NCI-H510A treated with DMSO at 0.1 percent for 48 hours (cell line): ENCODE data around the gene EBPL.
A peak's percentile ranks its signal among the peaks of the same experiment; 100 is the strongest.

Source experiments
- DNase-seq: peaks from one replicate; lab custom pipeline; 2025; lab: John Stamatoyannopoulos, UW

Gene EBPL

DNA sequence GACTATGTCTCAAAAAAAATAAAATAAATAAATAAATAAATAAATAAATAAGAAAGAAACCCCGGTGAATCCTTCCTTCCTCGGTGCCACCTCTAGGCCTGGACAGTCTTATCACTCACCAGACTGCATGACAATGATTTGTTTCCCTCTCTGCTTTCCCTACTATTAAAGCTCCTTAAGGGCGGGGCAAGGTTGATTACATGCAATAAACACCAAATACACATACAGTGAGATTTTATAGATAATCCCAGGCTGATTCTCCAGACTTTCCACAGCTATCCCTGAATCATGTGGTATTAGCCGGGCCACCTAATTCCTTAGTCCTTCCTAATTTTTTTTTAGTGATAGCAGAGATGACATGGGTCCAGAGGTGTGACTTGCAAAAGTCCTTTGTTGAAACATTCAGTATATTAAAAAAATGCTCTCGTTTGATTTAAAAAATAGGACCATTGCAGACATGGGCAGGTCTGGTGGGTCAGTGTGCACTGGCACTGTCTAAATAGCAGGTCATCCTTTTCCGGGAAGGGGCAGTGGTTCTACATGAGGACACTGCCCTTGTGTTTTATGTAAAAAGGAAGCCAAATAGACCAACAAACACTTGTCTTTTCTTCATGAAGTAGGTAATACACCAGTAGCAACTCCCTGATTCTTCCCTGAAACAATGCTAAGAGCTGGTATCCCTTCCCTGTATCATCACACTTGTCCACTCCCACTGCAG, 14.5 kb downstream of the EBPL start:
- no peak for DNase-seq

DNA sequence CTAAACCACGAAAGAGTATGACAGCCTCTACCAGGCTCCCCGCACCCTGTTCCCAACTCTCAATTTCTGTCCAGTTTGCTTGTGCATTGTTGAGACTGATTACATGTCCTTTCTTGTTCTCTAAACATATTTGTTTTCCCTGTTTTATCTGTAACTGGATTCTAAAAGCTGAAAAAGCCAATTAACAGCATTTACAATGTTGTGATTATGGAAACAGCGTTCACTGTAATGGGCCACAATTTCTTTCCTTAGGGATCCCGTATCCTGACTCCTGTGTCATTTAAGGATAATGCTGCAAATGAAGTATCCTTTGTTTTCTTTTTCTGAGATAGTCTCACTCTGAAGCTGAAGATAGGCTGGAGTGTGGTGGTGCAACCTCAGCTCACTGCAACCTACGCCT, 20.5 kb downstream of the EBPL start:
- DNase-seq = no peak

DNA sequence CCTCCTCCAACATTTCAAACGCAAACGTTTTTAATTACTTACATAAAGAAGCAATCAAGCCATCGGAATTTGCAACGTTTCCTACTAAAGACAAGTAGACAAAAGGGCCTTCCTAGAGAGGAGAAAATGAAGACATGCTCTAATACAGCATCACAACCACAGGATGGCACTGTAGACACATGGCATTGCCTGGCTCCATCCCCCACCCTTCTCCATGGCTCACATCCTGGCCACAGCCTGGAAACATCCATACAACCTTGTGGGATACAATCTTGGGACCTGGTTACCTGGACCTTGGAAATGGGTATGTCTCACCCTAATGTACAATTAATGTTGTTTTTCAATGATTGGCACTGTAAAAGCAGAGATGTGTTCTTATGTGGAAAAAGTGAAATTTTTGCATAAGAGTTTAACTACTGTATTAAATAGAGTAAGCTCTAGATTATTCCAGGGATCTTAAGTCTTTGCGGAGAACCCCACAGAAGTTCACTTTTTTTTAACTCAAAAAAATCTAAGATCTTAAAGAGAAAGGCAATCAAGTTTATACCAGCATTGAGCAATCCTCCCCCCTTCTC, 21.5 kb downstream of the EBPL start:
- peak; percentile 27 for DNase-seq

DNA sequence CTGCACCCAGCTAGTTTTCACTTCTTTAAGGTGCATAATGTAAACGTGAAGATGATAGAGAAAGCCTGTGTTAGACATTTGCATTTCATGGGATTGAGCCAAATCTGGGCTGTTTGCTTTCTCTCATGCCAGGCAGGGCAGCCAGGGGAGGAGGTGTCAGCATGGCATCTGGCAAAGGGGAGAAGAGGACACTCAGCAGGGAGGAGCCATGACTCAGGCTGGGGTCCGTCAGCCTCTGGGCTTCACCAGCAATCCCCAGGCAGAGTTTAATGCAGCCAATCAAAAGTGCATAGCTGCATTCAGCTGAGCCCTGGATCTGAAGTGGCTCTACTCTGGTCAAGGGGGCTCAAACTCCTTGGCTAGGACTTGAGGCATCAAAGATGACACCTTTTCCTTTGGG, 23.5 kb downstream of the EBPL start:
- no peak for DNase-seq

DNA sequence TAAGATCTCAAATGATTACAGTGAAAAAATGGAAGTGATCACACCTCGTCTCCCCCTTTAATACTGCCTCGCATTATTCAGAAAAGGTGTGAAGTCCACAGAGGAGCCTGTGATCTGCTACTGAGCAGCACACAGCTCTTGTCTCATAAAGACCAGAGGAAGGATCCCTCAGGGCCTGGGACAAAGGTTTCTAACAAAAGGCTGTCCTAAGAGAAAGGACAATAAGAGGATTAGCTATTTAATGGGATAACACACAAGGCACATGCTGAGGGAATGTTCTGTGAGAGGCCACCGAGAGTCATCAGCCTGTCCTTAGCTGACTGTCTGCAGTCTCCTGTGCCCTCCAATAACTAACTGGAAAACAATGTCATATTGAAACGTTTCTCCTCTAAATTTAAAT, 26.7 kb downstream of the EBPL start:
- no peak for DNase-seq

DNA sequence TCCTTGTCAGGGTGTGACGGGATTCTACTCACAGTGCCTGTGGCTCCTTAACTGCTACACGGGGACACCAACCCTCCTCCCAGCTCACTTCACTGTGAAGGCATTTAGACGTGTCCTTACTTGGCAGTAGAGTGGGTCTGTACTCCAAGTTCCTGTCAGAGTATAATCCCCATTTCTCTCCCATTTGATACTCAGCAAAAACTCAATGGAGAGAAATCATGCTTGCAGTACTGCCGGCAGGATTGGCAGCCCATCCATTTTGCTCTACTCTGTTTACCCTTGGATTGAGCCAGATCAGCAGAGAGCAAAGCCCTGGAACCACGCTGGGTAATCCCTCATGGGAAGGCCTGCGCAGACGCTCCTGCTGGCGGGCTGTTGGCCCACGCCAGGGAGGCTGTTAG, 34.0 kb downstream of the EBPL start:
- DNase-seq = no peak

DNA sequence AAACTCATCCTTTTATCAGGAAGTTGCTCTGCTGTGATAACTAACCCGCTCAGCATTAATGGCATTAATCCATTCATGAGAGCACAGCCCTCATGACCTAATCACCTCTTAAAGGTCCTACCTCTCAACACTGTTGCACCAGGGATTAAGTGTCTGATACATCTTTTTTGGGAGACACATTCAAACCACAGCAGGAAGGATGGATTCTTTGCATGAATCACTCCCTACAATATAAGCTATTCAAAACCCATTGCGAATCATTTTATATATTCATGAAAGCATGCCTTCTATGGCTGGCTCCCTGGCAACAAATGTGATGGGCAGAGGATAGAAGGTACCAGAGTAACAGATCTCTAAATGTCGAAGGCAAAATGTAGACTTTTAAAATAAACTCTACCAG, 35.4 kb downstream of the EBPL start:
- no peak for DNase-seq

DNA sequence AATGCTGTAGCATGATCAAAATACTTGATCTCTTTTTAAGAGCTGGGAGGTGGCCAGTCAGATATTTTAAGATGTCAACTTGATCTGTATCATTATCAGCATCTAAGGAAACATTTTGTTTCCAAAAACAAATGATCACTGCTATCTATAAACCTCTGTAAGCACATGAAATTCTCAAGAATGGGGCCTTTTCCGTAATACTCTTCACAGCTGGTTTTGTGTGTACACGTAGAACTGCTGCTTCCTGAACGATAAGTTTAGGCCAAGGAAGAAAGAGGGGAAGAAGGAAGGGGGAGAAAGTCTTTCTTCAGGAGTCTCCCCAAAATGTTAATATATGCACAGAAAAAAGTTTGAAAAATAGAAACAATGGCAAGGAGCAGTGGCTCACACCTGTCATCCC, 37.3 kb downstream of the EBPL start:
- DNase-seq = no peak

DNA sequence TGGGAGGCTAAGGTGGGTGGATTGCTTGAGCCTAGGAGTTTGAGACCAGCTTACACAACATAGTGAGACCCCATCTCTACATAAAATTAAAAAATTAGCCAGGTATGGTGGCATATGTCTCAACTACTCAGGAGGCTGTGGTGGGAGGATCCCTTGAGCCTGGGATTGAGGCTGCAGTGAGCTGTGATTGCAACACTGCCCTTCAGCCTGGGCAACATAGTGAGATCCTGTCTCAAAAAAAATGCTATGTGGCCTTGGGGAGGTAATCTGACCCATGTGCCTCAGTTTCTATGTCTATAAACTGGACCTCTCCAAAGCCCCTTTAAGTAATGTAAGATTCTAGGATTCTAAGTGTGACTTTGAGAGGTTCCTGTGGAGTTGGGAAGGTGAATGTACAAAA, 37.8 kb downstream of the EBPL start:
- no peak for DNase-seq

DNA sequence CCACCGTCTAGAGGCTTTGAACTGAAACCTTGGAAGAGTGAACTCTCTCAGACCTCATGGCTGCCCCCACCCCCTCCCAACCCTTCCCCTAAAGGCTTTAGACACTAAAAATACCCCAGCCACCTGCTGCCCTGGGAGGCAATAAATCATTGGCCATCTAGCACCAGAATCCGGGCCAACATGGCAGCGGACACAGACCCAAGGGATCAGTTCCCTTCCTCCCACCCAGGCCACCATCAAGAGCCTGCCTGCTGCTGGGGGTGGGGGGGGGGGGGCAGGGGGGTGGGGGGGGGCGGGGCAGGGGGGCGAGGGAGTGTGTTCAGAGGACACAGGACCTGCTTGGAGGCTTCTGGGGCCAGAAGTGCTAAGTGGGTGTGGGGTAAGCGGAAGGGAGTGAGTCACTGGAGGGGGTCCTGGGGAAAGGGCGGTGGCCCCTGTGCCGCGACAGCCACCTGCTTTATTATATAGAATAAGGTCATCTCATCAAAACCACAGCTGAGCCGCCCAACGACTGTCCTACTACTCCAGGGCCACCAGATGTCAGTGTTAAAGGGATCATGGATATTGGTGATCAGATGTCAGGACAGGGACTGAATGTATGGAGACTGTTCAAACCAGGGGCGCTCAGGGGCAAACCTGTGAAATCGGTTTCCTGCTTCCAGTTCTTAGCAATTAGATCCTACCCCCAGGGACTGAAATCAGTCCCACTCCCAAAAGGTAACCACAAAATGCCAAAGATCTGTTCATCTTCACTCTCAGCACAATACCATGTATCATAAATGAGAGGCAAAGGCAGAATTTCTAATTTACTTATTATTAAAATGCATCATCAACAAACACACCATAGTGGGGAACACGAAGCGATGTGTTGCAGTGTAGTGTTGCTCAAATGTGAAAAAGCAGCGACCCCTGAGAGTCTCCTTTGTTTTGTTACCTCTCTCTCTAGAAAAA, 38.7 kb downstream of the EBPL start:
- peak; percentile 43 for DNase-seq

DNA sequence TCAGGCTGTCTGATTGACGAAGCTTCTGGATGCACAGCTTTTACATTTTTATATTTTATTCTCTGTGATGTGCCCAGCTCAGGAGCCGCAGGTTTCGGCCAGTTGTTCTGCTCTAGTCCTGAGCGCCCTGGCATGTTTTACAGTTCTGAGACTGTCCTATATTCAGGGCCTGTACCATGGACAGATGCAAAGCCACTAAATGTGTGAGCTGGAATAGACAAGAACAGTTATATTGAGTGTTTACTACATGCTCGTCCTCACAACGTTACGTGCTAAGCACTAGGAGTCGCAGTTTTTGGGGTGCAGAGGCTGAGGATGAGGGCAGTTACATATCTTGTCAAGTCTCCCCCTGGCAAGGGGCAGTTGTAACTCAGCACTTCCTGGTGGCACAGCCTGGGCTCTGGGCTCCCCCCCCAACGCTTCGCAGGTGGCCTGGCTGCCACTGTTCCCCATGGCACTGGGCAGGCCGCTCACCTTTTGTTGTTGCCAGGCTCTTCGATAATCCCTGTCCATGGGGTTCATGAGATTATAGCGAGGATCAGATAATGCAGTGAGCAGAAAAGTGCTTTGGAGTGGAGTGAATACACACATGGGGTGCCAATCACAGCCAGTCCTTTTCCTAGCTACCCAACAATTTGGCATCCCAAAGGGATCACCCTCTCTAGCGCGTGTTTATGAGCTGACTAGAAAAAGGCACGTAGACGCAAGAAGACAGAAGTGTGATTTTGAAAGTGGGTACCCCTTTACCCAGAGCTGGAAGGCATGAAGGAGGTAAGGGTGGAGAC, 39.5 kb downstream of the EBPL start:
- DNase-seq = no peak

DNA sequence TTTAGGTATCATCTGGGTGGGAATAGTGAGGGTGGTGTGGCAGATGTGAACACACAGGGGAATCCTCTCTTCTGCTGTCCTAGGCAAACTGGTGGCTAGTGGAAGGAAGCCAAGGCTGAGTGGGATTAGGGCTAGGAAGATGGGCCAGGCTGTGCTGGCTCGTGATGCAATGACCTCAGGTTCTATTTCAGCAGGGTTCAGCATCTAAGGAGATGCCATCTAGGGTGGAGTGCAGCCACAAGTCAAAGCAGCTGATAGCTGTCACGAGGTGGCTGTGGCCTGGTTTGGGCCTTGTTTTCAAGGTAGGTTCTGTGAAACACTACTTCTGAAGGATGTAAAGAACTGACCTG, 41.3 kb downstream of the EBPL start:
- DNase-seq = no peak

DNA sequence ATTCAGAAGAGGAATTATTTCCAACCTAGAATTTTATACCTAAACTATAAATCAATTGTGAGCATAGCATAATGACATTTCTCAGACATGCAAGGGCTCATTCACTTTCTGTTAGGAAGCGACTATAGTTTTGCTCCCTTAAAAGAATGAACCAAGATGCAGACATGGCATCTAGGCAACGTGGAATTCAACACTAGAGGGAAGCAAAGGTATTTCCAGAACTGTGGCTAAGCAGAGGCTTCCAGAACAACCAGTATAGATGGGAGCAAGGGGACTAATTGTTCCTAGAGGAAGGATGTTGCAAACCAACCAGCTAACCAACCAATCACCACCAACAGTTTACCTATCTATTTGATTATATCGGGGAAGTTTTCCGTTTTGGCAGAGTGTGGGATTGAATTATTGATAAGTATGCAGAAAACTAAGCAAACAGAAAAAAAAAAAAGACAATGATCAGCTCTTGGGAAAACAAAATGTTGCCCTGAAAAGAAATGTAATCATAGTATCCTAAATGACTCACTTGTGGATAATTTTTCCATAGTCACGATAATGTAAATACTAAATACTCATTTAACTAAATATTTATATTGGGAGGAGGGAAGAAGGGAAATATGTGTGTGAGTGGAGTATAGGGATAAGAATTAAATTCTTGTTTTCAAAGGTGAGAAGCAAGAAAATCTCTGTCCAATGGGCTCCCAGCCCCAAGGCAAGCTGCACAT, 41.9 kb downstream of the EBPL start:
- peak; percentile 3 for DNase-seq

DNA sequence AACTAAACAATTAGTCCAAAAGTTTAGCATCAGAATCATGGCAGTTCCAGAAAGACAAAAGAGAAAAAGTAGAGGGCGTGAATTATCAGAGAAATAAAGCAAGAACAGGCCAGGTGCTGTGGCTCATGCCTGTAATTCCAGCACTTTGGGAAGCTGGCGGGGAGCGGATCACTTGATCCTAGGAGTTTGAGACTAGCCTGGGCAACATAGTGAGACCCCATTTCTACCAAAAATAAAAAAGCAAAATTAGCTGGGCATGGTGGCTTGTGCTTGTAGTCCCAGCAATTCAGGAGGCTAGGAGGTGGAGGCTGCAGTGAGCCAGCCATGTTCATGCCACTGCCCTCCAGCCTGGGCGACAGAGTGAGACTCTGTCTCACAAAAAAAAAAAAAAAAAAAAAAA, 44.6 kb downstream of the EBPL start:
- no peak for DNase-seq

DNA sequence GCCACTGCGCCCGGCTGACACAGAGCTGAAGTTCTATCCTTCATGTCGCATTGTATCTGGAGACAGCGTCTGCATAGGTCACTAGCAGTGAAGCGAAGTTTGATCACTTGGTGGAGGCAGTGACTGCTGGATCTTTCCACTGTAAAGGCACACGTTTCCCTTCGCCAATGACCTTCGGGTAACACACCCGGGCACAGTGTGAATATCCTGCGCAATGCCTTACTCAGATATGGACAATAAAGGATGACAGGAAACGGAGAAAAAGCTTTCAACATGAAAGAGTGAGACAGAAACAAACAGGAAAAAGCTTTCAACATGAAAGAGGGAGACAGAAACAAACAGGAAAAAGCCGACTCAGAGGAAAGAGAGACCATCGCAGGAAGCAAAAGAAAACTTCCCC, 45.8 kb downstream of the EBPL start:
- DNase-seq = no peak

DNA sequence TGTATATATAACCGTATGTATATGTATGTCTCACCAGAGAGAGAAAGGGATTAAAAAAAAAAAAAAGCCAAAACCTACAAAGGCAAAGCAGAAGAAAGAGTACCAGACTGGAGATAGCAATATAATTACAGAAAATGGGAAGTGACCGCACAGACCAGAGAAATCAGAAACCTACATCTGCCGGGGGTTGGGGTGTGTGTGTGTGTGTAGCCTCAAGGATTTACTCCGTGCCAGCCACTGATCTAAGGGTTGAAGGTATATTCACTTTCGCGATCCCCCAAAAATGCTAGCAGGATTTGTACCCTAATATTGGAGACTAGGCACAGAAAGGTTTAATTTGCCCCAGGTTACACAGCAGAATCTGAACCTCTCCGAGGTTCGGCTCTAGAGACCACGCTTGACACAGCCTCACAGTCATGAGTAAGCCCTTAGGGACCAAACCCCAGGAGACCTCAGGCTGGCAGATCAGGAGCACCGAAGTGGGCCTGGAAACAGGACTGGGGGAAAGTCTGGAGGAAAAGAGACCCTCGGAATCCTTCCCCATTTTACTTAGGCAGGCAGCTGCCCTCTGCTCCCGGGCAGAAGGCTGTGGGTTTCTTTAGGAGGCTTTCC, 48.1 kb downstream of the EBPL start:
- DNase-seq = no peak

DNA sequence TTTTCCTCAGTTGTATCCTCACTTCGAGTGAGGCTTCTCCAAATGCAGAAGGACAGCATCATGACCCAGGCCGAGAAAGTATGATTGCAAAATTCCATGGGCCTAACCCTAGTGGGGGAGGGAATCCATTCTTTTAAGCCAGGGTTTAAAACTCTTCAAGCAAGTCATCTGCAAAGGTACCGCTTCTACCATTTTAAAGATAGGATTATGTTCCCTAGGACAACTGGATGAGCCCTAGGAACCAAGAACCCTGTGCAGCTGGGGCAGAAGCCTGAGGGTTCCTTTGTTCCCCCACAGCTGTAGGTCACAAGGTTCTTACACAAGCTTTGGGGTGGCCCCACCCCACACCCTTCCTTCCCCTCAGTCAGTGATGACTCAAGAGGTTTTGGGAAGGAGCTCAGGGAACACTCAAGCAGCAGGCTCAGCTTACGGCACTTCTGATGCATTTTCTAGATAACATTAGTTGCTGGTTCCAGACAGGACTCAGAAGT, 49.4 kb downstream of the EBPL start:
- DNase-seq = no peak

DNA sequence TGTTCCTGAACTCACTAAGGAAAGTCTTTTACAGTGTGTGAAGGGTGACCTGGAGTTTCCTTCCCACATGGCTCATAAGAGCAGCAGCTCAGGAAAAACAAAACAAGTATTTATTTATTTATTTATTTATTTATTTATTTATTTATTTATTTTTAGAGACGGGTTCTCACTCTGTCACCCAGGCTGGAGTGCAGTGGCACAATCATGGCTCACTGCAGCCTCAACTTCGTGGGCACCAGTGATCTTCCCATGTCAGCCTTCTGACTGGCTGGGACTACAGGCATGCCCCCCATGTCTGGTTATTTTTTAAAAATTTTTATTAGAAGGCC, 52.6 kb downstream of the EBPL start:
- no peak for DNase-seq

DNA sequence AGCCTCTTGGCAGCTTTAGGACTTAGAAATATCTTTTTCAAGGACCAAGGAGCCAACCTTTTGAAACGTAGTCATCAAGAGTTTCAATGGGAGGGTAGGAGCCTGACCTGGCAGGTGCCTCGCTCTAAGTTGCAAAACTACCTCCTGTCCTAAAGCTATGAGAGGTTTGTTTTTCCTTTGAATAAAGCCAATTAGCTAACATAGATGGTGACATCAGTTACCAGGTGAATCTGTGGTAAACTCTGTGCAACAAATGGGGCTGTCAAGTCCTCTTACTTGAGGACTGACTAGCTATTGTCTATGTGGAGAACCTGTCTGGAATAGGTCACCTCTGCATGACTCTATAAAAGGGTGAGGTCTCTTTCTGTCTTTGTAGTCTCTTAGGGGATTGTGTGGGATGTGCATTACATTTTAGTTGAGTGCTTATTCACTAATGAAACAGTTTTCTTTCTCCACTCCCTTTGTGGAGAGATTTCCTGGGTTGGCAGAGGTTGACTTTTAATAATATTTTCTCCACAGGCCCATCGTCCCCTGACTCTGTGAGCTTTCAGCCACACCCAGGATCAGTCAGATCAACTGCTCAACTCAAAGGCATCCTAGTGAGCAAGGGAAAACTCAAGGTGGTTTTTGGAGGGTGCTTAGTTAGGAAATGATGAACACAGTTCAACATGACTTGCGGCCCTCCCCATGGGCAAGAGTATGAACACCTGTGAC, 53.1 kb downstream of the EBPL start:
- DNase-seq = peak; percentile 59

DNA sequence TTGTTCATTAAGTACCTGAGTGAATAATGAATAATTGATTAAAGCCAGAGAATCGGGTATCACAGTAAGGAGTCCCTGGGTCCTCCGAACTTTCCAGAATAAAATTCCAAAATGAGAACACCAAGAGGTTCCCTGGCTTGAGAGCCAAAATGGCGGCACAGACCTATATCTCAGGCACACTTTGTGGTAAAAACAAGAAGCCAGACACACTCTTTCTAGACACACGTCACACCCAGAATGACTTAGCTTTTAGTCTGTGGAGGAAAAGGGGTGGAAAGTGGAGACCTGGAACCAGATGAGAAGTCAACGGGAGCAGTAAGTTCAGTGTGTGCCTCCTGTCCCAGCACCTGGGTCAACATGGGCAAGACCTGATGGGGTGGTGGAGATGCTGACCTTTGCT, 54.6 kb downstream of the EBPL start:
- no peak for DNase-seq
